ENCODE measurements around the gene SCIN. TPM values are rescaled to one million over a fixed set of nuclear protein-coding genes. Genes with fewer than 3 reads are reported as not detected.

Gene SCIN
- total RNA-seq, 3 donors from 2014 or later, result 0.96 to 4.7 (median 1.3) TPM

- intact Hi-C loops (cut with DNase I; ENCODE audit: low total_unique reads), result no loop called here
- Histone ChIP-seq H3K27me3 (no peaks in the 10 kb centered on the region), H3K4me1 (no peaks in the 10 kb centered on the region), H3K4me3 (no peak overlapping the region), H3K27ac (no peak overlapping the region), H3K9me3 (no peaks in the 10 kb centered on the region), H3K36me3 (no peaks in the 10 kb centered on the region)
- no peak for DNase-seq (ENCODE audit: low spot score in 2 of 2)
- TF ChIP-seq POLR2A (IDR thresholded peaks at IDR 0.05) (no peak), CTCF (IDR thresholded peaks at IDR 0.05) (no peak), POLR2AphosphoS5 (IDR thresholded peaks at IDR 0.05) (no peak)
Observed at GRCh38 chr7:12646139-12646538, 75.6 kb downstream of the SCIN start.

GRCh38 chr7:12647364-12648219 lies 77.1 kb downstream of the SCIN start:
- TF ChIP-seq POLR2A (IDR thresholded peaks at IDR 0.05) (no peak), POLR2AphosphoS5 (IDR thresholded peaks at IDR 0.05) (no peak), CTCF (IDR thresholded peaks at IDR 0.05) (no peak)
- DNase-seq (ENCODE audit: low spot score in 2 of 2), result no peak
- intact Hi-C loops (cut with DNase I; ENCODE audit: low total_unique reads), result no loop called here
- no peaks in the 10 kb centered on the region for H3K36me3 ChIP-seq
- no peaks in the 10 kb centered on the region for H3K9me3 ChIP-seq
- H3K4me3 ChIP-seq, result no peak overlapping the region
- no peaks in the 10 kb centered on the region for H3K27me3 ChIP-seq
- no peak overlapping the region for H3K27ac ChIP-seq
- no peaks in the 10 kb centered on the region for H3K4me1 ChIP-seq

GRCh38 chr7:12648704-12649261 lies 78.3 kb downstream of the SCIN start:
- DNase-seq (ENCODE audit: low spot score in 2 of 2), result no peak
- H3K4me3 ChIP-seq, result no peak overlapping the region
- no peaks in the 10 kb centered on the region for H3K4me1 ChIP-seq
- no peak overlapping the region for H3K27ac ChIP-seq
- intact Hi-C loops (cut with DNase I; ENCODE audit: low total_unique reads), result no loop called here
- no peaks in the 10 kb centered on the region for H3K9me3 ChIP-seq
- H3K27me3 ChIP-seq, result no peaks in the 10 kb centered on the region
- TF ChIP-seq CTCF (IDR thresholded peaks at IDR 0.05) (no peak), POLR2A (IDR thresholded peaks at IDR 0.05) (no peak), POLR2AphosphoS5 (IDR thresholded peaks at IDR 0.05) (no peak)
- H3K36me3 ChIP-seq, result no peaks in the 10 kb centered on the region

- H3K4me3 ChIP-seq, result no peak overlapping the region
Observed at GRCh38 chr7:12649348-12649747, 78.8 kb downstream of the SCIN start.

More at GRCh38 chr7:12649348-12649747, 78.8 kb downstream of the SCIN start:
- Histone ChIP-seq H3K36me3 (no peaks in the 10 kb centered on the region), H3K9me3 (no peaks in the 10 kb centered on the region), H3K27ac (no peak overlapping the region), H3K27me3 (no peaks in the 10 kb centered on the region), H3K4me1 (no peaks in the 10 kb centered on the region)
- intact Hi-C loops (cut with DNase I; ENCODE audit: low total_unique reads), result no loop called here
- DNase-seq (ENCODE audit: low spot score in 2 of 2), result no peak
- TF ChIP-seq CTCF (IDR thresholded peaks at IDR 0.05) (no peak), POLR2A (IDR thresholded peaks at IDR 0.05) (no peak), POLR2AphosphoS5 (IDR thresholded peaks at IDR 0.05) (no peak)
